Panc1 (cell line): ENCODE measurements around the gene ANKRD55.

Source experiments
- CTCF ChIP-seq: fragments of 450-650 bp; IDR thresholded peaks from 2 replicates; pipeline ENCODE4 v1.5.1; 2017; ENCODE audit warnings: mild to moderate bottlenecking
- POLR2AphosphoS5 ChIP-seq: IDR thresholded peaks from 2 replicates; pipeline ENCODE4 v1.6.1; 2012; ENCODE audit warnings: mild to moderate bottlenecking, low read depth, low read length, moderate library complexity
- REST ChIP-seq, 2 experiments: IDR thresholded peaks; 2 replicates each; pipeline ENCODE4 v1.6.1; 2011 to 2012; ENCODE audit warnings: low read depth in 2 of 2, control low read depth in 1 of 2, low read length in 1 of 2, mild to moderate bottlenecking in 1 of 2, moderate library complexity in 1 of 2; ENCODE audit not compliant: insufficient read depth in 1 of 2

GRCh38 chr5:56088431-56088949 is 144.6 kb downstream of the ANKRD55 start:
- TF ChIP-seq CTCF = no peak
- TF ChIP-seq REST (IDR thresholded peaks at IDR 0.05; ENCODE audit: insufficient read depth in 1 of 2, low read depth in 2 of 2, low read length in 1 of 2) = no peak
- no peak for TF ChIP-seq POLR2AphosphoS5
